Sigmoid colon (tissue), 7 donors: ENCODE results near the gene P2RX5. TPM values are rescaled to one million over a fixed set of nuclear protein-coding genes. Genes with fewer than 3 reads are reported as not detected.
A peak's percentile ranks its signal among the peaks of the same experiment; 100 is the strongest.
"Not testable (repeated sequence)": the region's sequence is repeated elsewhere in the genome, so short reads cannot be mapped to it uniquely, and the experiment has no call there.

Source experiments
- DNase-seq: peaks from one replicate; pipeline ENCODE4 v3.0.0-alpha.2; 2019
- H3K27ac ChIP-seq, 4 donors: fragments of 200-600 bp; sonication (generic); one replicate each; pipeline ENCODE4 v1.5.1; 2016 to 2019; ENCODE audit warnings: mild to moderate bottlenecking in 1 of 4
- H3K27me3 ChIP-seq, 3 donors: fragments of 200-600 bp; sonication (generic); one replicate each; pipeline ENCODE4 v1.5.1; 2019; ENCODE audit warnings: mild to moderate bottlenecking in 1 of 3
- H3K36me3 ChIP-seq, 4 donors: fragments of 200-600 bp; sonication (generic); one replicate each; pipeline ENCODE4 v1.5.1; 2016 to 2019
- H3K4me1 ChIP-seq, 4 donors: fragments of 200-600 bp; sonication (generic); one replicate each; pipeline ENCODE4 v1.5.1; 2017 to 2019
- H3K4me3 ChIP-seq, 4 donors: fragments of 200-600 bp; sonication (generic); one replicate each; pipeline ENCODE4 v1.5.1; 2017 to 2019; ENCODE audit warnings: mild to moderate bottlenecking in 2 of 4, moderate library complexity in 1 of 4
- H3K9me3 ChIP-seq, 4 donors: fragments of 200-600 bp in 3 of 4; sonication (generic) in 3 of 4; one replicate each; pipeline versions ENCODE4 v1.5.1 to v1.6.1; 2013 to 2019
- EP300 ChIP-seq, 4 donors: sonication (generic); formaldehyde crosslinking; IDR thresholded peaks; one replicate each; pipeline ENCODE4 v1.6.1; 2017; ENCODE audit warnings: antibody characterized with exemption in 4 of 4
- POLR2A ChIP-seq, 2 donors: fragments of 450-650 bp; IDR thresholded peaks; one replicate each; pipeline ENCODE4 v1.6.1; 2016; ENCODE audit warnings: antibody characterized with exemption in 2 of 2, mild to moderate bottlenecking in 2 of 2, moderate library complexity in 2 of 2
- POLR2AphosphoS5 ChIP-seq, 4 donors: sonication (generic); formaldehyde crosslinking; IDR thresholded peaks; one replicate each; pipeline ENCODE4 v1.6.1; 2017; ENCODE audit warnings: antibody characterized with exemption in 4 of 4
- WGBS, 2 donors: extraction: QIAGEN DNeasy Blood & Tissue Kit; methylation state at CpG; one replicate each; pipeline ENCODE4 v1.1.7; 2013; 5-methylcytosine and 5-hydroxymethylcytosine counted together
- intact Hi-C: fragments of 100-400 bp; cut with DNase I; formaldehyde crosslinking; loops from one replicate; pipeline ENCODE4 v1.15.1; 2023
- polyA plus RNA-seq, 3 donors: library from polyadenylated mRNA; stranded (reverse); fragments of 200-250 nt; gene quantifications; one replicate each; pipeline ENCODE4 v1.2.3, GENCODE V29; 2013
- total RNA-seq, 4 donors: library from RNA; depleted of rRNA; stranded (reverse); fragments of >200 nt; gene quantifications; one replicate each; pipeline ENCODE4 v1.1.0, GENCODE V29; 2016
- TF ChIP-seq, protein P1 (sequence below), 4 experiments: fragments of 450-650 bp in 3 of 4; fragments of 200-600 bp in 1 of 4; IDR thresholded peaks; one replicate each; pipeline ENCODE4 v1.5.1; 2016 to 2019; ENCODE audit warnings: antibody characterized with exemption in 4 of 4, mild to moderate bottlenecking in 3 of 4, moderate library complexity in 2 of 4
- donor health status: healthy with polysubstance abuse.
- donor health status: Bipolar disorder and iron deficiency.
- donor health status: healthy.

Gene P2RX5
- total and polyA plus RNA-seq, 7 donors, result 0.27 to 55.3 (median 0.49) TPM; not detected in 2

DNA sequence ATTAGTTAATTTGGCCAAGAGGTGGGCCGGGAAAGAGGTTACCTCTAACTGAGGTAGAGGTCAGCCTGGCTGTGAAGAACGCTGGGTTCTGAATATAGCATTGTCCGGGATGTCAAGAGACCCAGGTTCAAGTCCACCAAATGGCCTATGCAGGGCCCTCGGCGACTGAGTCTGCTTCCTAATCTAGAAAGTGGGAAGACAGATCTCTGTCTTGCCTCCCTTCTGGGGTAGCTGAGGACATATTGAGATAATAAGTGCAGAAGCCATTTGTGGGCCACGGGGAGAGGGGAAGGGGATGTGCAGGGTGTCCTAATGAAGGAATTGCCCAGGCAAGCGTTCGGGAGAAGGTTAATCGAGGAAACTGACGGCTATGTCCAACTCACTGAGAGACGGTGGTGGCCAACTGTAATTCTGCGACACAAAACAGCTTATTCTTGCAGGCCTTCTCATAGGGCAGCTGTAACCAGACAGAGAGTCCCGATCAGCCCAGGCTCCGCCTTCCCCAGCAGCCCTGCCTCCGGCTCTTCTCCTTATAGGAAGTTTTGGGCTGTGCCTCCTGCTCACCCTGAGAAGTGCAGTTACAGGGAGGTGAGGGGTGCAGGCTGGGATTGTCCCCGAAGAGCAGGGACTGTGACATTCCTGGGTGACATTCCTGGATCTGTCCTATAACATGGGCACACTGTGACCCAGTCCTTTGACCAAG lies 43.6 kb upstream of the P2RX5 start:
- Histone ChIP-seq H3K27ac (no peak overlapping the region), H3K9me3 (no peaks in the 10 kb centered on the region), H3K36me3 (no peaks in the 10 kb centered on the region), H3K4me1 (peaks cover 0 to 17% (median 14%) of the 10 kb centered on the region in 4 donors), H3K4me3 (no peak overlapping the region), H3K27me3 (no peaks in the 10 kb centered on the region)
- WGBS, 2 donors, result 80 to 85% methylated on average over 16 of the region's 16 CpGs
- TF ChIP-seq, protein P1, sequence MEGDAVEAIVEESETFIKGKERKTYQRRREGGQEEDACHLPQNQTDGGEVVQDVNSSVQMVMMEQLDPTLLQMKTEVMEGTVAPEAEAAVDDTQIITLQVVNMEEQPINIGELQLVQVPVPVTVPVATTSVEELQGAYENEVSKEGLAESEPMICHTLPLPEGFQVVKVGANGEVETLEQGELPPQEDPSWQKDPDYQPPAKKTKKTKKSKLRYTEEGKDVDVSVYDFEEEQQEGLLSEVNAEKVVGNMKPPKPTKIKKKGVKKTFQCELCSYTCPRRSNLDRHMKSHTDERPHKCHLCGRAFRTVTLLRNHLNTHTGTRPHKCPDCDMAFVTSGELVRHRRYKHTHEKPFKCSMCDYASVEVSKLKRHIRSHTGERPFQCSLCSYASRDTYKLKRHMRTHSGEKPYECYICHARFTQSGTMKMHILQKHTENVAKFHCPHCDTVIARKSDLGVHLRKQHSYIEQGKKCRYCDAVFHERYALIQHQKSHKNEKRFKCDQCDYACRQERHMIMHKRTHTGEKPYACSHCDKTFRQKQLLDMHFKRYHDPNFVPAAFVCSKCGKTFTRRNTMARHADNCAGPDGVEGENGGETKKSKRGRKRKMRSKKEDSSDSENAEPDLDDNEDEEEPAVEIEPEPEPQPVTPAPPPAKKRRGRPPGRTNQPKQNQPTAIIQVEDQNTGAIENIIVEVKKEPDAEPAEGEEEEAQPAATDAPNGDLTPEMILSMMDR (IDR thresholded peaks at IDR 0.05), result no peak
- no peak for TF ChIP-seq POLR2AphosphoS5 (IDR thresholded peaks at IDR 0.05)
- no peak for TF ChIP-seq POLR2A (IDR thresholded peaks at IDR 0.05)
- no peak for TF ChIP-seq EP300 (IDR thresholded peaks at IDR 0.05)
- intact Hi-C loops, result loop anchor here (5.0 to 10.0 kb wide), 2 partner anchors 175 to 268 kb away; partner anchors contain the start of gene P2RX1
- no peak for DNase-seq

DNA sequence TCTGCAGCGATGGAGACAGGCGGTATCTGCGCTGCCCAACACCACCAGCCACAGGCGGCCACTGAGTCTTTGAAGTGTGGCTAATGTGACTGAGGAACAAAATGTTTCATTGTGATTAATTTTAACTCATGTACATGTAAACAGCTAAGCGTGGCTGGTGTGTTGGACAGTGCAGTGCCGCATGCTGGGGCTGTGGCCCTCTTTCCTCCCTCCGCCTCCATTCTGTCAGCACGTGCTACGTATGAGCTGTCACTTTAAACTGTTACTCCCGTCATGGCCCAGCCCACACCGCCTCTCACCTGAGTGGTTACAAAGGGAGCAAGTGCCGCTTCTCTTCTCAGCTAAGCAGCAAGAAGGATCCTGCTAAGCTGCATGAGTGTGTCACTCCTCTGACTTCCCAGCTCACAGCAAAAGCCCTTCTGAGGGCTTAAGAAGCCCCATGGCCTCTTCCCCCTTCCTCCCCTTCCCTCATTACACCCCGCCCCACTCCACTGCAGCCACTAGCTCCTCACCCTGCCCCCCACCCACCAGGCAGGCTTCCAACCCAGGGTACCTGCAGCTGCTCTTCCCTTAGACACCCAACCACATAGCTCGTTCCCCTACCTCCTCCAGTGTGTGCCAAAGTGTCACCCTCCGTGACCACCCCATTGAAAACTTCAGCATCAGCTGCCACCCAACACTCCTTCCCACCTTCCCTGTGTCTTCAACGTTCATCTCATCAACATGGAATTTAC lies 42.8 kb upstream of the P2RX5 start:
- no peak for DNase-seq
- Histone ChIP-seq H3K4me1 (peaks cover 0 to 17% (median 14%) of the 10 kb centered on the region in 4 donors), H3K9me3 (no peaks in the 10 kb centered on the region), H3K36me3 (no peaks in the 10 kb centered on the region), H3K27ac (peak overlapping the region; percentile 44 to 68 (median 54)), H3K27me3 (no peaks in the 10 kb centered on the region), H3K4me3 (no peak overlapping the region)
- intact Hi-C loops, result loop anchor here (5.0 to 10.0 kb wide), 2 partner anchors 176 to 269 kb away; partner anchors contain the start of gene P2RX1
- TF ChIP-seq, protein P1 (IDR thresholded peaks at IDR 0.05), result peak in 1 of 4 experiments; percentile 5
- no peak for TF ChIP-seq POLR2A (IDR thresholded peaks at IDR 0.05)
- WGBS, 2 donors, result 14 to 51% methylated on average over 16 of the region's 16 CpGs

DNA sequence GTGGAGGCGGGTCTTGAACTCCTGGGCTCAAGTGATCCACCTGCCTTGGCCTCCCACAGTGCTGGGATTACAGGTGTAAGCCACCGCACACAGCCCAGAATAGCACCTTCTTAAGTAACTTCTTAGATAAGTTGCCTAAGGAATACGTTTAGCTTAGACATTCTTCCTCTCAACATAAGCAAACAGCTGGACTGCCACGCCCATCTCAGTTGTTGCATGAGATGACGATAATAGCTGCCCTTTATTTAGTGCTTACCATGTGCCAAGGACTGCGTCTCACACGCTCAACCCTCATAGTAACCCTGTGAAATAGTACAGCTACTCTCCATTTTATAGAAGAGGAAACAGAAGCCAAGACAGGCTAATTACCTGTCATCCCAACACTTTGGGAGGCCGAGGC lies 39.6 kb upstream of the P2RX5 start:
- WGBS, 2 donors, result 29 to 69% methylated on average over 8 of the region's 8 CpGs
- Histone ChIP-seq H3K9me3 (no peaks in the 10 kb centered on the region), H3K4me1 (peaks cover 0 to 17% (median 14%) of the 10 kb centered on the region in 4 donors), H3K27me3 (no peaks in the 10 kb centered on the region), H3K36me3 (no peaks in the 10 kb centered on the region), H3K4me3 (no peak overlapping the region), H3K27ac (no peak overlapping the region)
- TF ChIP-seq, protein P1 (IDR thresholded peaks at IDR 0.05), result no peak
- no peak for TF ChIP-seq POLR2A (IDR thresholded peaks at IDR 0.05)
- no peak for TF ChIP-seq EP300 (IDR thresholded peaks at IDR 0.05)
- no peak for TF ChIP-seq POLR2AphosphoS5 (IDR thresholded peaks at IDR 0.05)
- no peak for DNase-seq
- intact Hi-C loops, result loop anchor here (5.0 to 10.0 kb wide), 2 partner anchors 179 to 272 kb away; partner anchors contain the start of gene P2RX1

DNA sequence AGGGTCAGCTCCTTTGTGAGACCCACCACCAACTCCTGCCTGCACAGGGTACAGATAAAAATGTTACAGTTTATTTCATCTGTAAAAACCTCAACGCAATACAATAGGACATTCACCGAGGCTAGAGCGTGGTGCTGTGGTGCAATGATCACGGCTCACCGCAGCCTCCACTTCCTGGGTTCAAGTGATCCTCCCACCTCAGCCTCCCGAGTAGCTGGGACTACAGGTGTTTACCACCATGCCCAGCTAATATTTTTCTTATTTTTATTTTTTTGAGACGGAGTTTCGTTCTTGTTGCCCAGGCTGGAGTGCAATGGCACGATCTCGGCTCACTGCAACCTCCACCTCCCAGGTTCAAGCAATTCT lies 38.9 kb upstream of the P2RX5 start:
- not testable (repeated sequence) for H3K36me3 ChIP-seq, H3K9me3 ChIP-seq, H3K4me3 ChIP-seq, H3K27me3 ChIP-seq, H3K27ac ChIP-seq, DNase-seq
- H3K4me1 ChIP-seq, result peaks cover 0 to 17% (median 14%) of the 10 kb centered on the region in 4 donors
- intact Hi-C loops, result loop anchor here (5.0 to 10.0 kb wide), 2 partner anchors 180 to 272 kb away; partner anchors contain the start of gene P2RX1
- WGBS, 2 donors, result 92 to 93% methylated on average over 10 of the region's 10 CpGs

DNA sequence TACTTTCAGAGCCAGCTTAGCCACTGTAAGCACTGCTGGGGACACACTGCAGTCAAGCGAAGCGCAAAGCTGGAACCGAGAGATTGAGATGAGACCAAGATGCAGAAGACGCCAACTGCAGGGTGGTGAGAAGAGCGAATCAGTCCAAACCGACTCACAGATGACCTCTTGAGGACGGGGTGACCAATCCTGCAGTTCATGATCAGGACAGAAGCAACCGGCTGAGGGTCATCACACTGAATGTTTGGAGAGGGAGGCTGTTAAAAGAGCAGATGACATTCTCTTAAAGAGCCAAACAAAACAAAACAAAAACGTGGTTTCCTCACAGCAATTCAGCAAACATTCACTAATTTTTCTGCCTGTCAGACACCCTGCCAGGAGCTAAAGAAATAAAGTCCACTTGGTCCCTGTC lies 36.3 kb upstream of the P2RX5 start:
- peak; percentile 70 for DNase-seq
- Histone ChIP-seq H3K36me3 (no peaks in the 10 kb centered on the region), H3K4me3 (no peak overlapping the region), H3K4me1 (peaks cover 0 to under 1% (median under 1%) of the 10 kb centered on the region in 4 donors), H3K27ac (no peak overlapping the region), H3K27me3 (no peaks in the 10 kb centered on the region), H3K9me3 (no peaks in the 10 kb centered on the region)
- intact Hi-C loops, result loop anchor here (10.0 kb wide), 1 partner anchor 183 kb away; the partner anchor contains the start of gene P2RX1
- WGBS, 2 donors, result 56 to 61% methylated on average over 9 of the region's 9 CpGs
- TF ChIP-seq EP300 (IDR thresholded peaks at IDR 0.05) (no peak), POLR2AphosphoS5 (IDR thresholded peaks at IDR 0.05) (no peak)
